HEK293 (cell line): ENCODE data around the gene VAPA.

Source experiments
- CTCF ChIA-PET: fragments of 350-600 bp; formaldehyde crosslinking; extraction: SDS; loops from one replicate; lab custom pipeline; 2021; ENCODE audit warnings: antibody characterized with exemption; lab: Yijun Ruan, JAX
- POLR2A ChIA-PET: fragments of 300-600 bp; formaldehyde crosslinking; extraction: SDS; loops from one replicate; lab custom pipeline; 2020; ENCODE audit warnings: antibody characterized with exemption, inconsistent platforms; lab: Yijun Ruan, JAX
- H3K27ac ChIP-seq: fragments of 200-500 bp; sonication (Bioruptor generic); 2 replicates; pipeline ENCODE4 v1.5.1; 2014; ENCODE audit warnings: low read depth, low read length, control low read depth, inconsistent platforms; ENCODE audit errors: extremely low read depth
- H3K36me3 ChIP-seq, 2 experiments: fragments of 200-500 bp in 1 of 2; sonication (Bioruptor generic) in 1 of 2; 1 replicate in 1 of 2; 2 replicates in 1 of 2; pipeline ENCODE4 v1.5.1; 2014 to 2017; ENCODE audit warnings: inconsistent platforms in 2 of 2, low read length in 2 of 2; ENCODE audit not compliant: control insufficient read depth in 2 of 2, insufficient read depth in 1 of 2
- H3K4me1 ChIP-seq: fragments of 200-500 bp; sonication (Bioruptor generic); 2 replicates; pipeline ENCODE4 v1.5.1; 2014; ENCODE audit warnings: mild to moderate bottlenecking, low read length, inconsistent platforms; ENCODE audit not compliant: control insufficient read depth, insufficient read depth
- H3K4me3 ChIP-seq: 2 replicates; pipeline ENCODE4 v1.5.1; 2011; ENCODE audit warnings: low read depth, mild to moderate bottlenecking, control low read depth, low read length, moderate library complexity
- H3K9me3 ChIP-seq: fragments of 200-500 bp; sonication (Bioruptor generic); 2 replicates; pipeline ENCODE4 v1.5.1; 2014; ENCODE audit warnings: low read depth, low read length, inconsistent platforms; ENCODE audit not compliant: control insufficient read depth, insufficient read depth
- ELK4 ChIP-seq: IDR thresholded peaks from 2 replicates; pipeline ENCODE4 v1.6.1; 2011; ENCODE audit warnings: mild to moderate bottlenecking, low read depth, low read length, borderline replicate concordance
- GFI1B ChIP-seq: fragments of 450-650 bp; formaldehyde crosslinking; IDR thresholded peaks from 2 replicates; pipeline ENCODE4 v1.5.1; 2016; ENCODE audit warnings: missing biosample characterization, missing genetic modification characterization
- IKZF3 ChIP-seq: fragments of 450-650 bp; IDR thresholded peaks from 2 replicates; pipeline ENCODE4 v1.5.0; 2018; ENCODE audit warnings: missing biosample characterization, mild to moderate bottlenecking, missing genetic modification characterization, moderate library complexity
- KLF10 ChIP-seq: fragments of 450-650 bp; IDR thresholded peaks from 2 replicates; pipeline ENCODE4 v1.5.1; 2018; ENCODE audit warnings: missing biosample characterization, mild to moderate bottlenecking, missing genetic modification characterization
- SP2 ChIP-seq: fragments of 450-650 bp; formaldehyde crosslinking; IDR thresholded peaks from 2 replicates; pipeline ENCODE4 v1.5.1; 2016; ENCODE audit warnings: missing biosample characterization, missing genetic modification characterization
- ZBTB26 ChIP-seq: fragments of 450-650 bp; formaldehyde crosslinking; optimal IDR thresholded peaks from 2 replicates; pipeline ENCODE3; 2016; ENCODE audit warnings: missing biosample characterization, mild to moderate bottlenecking, missing genetic modification characterization
- ZBTB8A ChIP-seq: fragments of 450-650 bp; formaldehyde crosslinking; IDR thresholded peaks from 2 replicates; pipeline ENCODE4 v1.5.1; 2016; ENCODE audit warnings: missing biosample characterization, missing genetic modification characterization
- ZNF133 ChIP-seq: fragments of 450-650 bp; formaldehyde crosslinking; IDR thresholded peaks from 2 replicates; pipeline ENCODE4 v1.5.1; 2016; ENCODE audit warnings: missing biosample characterization, missing genetic modification characterization
- ZNF146 ChIP-seq: fragments of 450-650 bp; formaldehyde crosslinking; IDR thresholded peaks from 2 replicates; pipeline ENCODE4 v1.5.1; 2016; ENCODE audit warnings: missing biosample characterization, missing genetic modification characterization
- ZNF155 ChIP-seq: fragments of 450-650 bp; formaldehyde crosslinking; IDR thresholded peaks from 2 replicates; pipeline ENCODE4 v1.5.1; 2016; ENCODE audit warnings: missing biosample characterization, missing genetic modification characterization
- ZNF248 ChIP-seq: fragments of 450-650 bp; formaldehyde crosslinking; IDR thresholded peaks from 2 replicates; pipeline ENCODE4 v1.5.1; 2017; ENCODE audit warnings: missing biosample characterization, missing genetic modification characterization
- ZNF274 ChIP-seq, 2 experiments: fragments of 200-500 bp in 1 of 2; fragments of 450-650 bp in 1 of 2; sonication (Bioruptor generic) in 1 of 2; formaldehyde crosslinking in 1 of 2; IDR thresholded peaks; 2 replicates each; pipeline versions ENCODE4 v1.5.1 to v1.6.1; 2014 to 2016; ENCODE audit warnings: borderline replicate concordance in 1 of 2, inconsistent platforms in 1 of 2, low read length in 1 of 2, missing biosample characterization in 1 of 2, missing genetic modification characterization in 1 of 2
- ZNF302 ChIP-seq: fragments of 450-650 bp; formaldehyde crosslinking; IDR thresholded peaks from 2 replicates; pipeline ENCODE4 v1.5.1; 2016; ENCODE audit warnings: missing biosample characterization, missing genetic modification characterization, low read depth
- ZNF426 ChIP-seq: fragments of 450-650 bp; formaldehyde crosslinking; IDR thresholded peaks from 2 replicates; pipeline ENCODE4 v1.5.1; 2017; ENCODE audit warnings: missing biosample characterization, missing genetic modification characterization, mild to moderate bottlenecking, inconsistent platforms, moderate library complexity
- ZNF560 ChIP-seq: fragments of 450-650 bp; formaldehyde crosslinking; IDR thresholded peaks from 2 replicates; pipeline ENCODE4 v1.5.1; 2017; ENCODE audit warnings: missing biosample characterization, missing genetic modification characterization, borderline replicate concordance
- ZNF660 ChIP-seq: fragments of 450-650 bp; IDR thresholded peaks from 2 replicates; pipeline ENCODE4 v1.5.1; 2018; ENCODE audit warnings: missing biosample characterization, mild to moderate bottlenecking, missing genetic modification characterization
- ZNF664 ChIP-seq: fragments of 450-650 bp; formaldehyde crosslinking; IDR thresholded peaks from 2 replicates; pipeline ENCODE4 v1.5.1; 2016; ENCODE audit warnings: missing biosample characterization, missing genetic modification characterization
- ZNF677 ChIP-seq: fragments of 450-650 bp; IDR thresholded peaks from 2 replicates; pipeline ENCODE4 v1.5.0; 2018; ENCODE audit warnings: missing biosample characterization, mild to moderate bottlenecking, missing genetic modification characterization, moderate library complexity
- ZNF747 ChIP-seq: fragments of 450-650 bp; formaldehyde crosslinking; IDR thresholded peaks from 2 replicates; pipeline ENCODE4 v1.5.1; 2016; ENCODE audit warnings: missing biosample characterization, missing genetic modification characterization
- ZSCAN4 ChIP-seq: fragments of 450-650 bp; formaldehyde crosslinking; IDR thresholded peaks from 2 replicates; pipeline ENCODE4 v1.5.1; 2017; ENCODE audit warnings: missing biosample characterization, missing genetic modification characterization

VAPA gene

GRCh38 chr18:9870431-9871008 lies 43.3 kb upstream of the VAPA start:
- H3K4me1 ChIP-seq: peaks cover 15% of the 10 kb centered on the region
- H3K27ac ChIP-seq: peak overlapping the region; percentile 6; the same call in 1 of the 2 replicates
- no peaks in the 10 kb centered on the region for H3K9me3 ChIP-seq
- ChIA-PET POLR2A (interaction anchor here (0.8 to 1.4 kb wide), 2 partner anchors 43 to 45 kb away, joined by 4 to 5 read pairs; partner anchors contain the start of gene VAPA), CTCF (interaction anchor here (0.5 kb wide), 1 partner anchor 86 kb away, joined by 4 read pairs; no protein-coding TSS in a partner anchor)
- no peak overlapping the region for H3K4me3 ChIP-seq
- H3K36me3 ChIP-seq: no peaks in the 10 kb centered on the region
- TF ChIP-seq ELK4 (no peak), ZNF664 (0 out of 2 replicates have a peak, but pooled peaks have one; percentile 23)

- Histone ChIP-seq H3K4me3 (no peak overlapping the region), H3K4me1 (peaks cover 15% of the 10 kb centered on the region), H3K9me3 (no peaks in the 10 kb centered on the region), H3K27ac (no peak overlapping the region), H3K36me3 (no peaks in the 10 kb centered on the region)
- TF ChIP-seq ZNF677 (tag by site-specific recombination) (no peak), ZNF133 (tag by site-specific recombination) (no peak), ZNF302 (no peak), ZSCAN4 (tag by site-specific recombination) (no peak), ZNF248 (tag by site-specific recombination) (no peak), SP2 (tag by site-specific recombination) (no peak), ZNF155 (no peak)
- ChIA-PET CTCF (no interaction called here), POLR2A (interaction anchor here (0.8 kb wide), 1 partner anchor 42 kb away, joined by 5 read pairs; the partner anchor contains the start of gene VAPA)
These were observed 42.5 kb upstream of the VAPA start for GRCh38 chr18:9871244-9871746.

- Histone ChIP-seq H3K9me3 (no peaks in the 10 kb centered on the region), H3K4me1 (peaks cover 15% of the 10 kb centered on the region), H3K27ac (no peak overlapping the region), H3K4me3 (no peak overlapping the region), H3K36me3 (no peaks in the 10 kb centered on the region)
- ChIA-PET CTCF (interaction anchor here (1.4 kb wide), 1 partner anchor 78 kb away, joined by 6 read pairs; no protein-coding TSS in a partner anchor), POLR2A (no interaction called here)
- no peak for TF ChIP-seq ZNF248 (tag by site-specific recombination)
- TF ChIP-seq ZNF660: no peak
- TF ChIP-seq ZNF560: no peak
- TF ChIP-seq KLF10 (tag by site-specific recombination): no peak
- no peak for TF ChIP-seq IKZF3 (tag by site-specific recombination)
- TF ChIP-seq ZNF747 (tag by site-specific recombination): no peak
- no peak for TF ChIP-seq ZBTB8A (tag by site-specific recombination)
- TF ChIP-seq ZNF274 (IDR thresholded peaks at IDR 0.05; ENCODE audit: low read length): no peak
- TF ChIP-seq ZNF274 (tag by site-specific recombination; IDR thresholded peaks at IDR 0.05; ENCODE audit: borderline replicate concordance): no peak
- TF ChIP-seq ZBTB26: no peak
- no peak for TF ChIP-seq ZNF426 (tag by site-specific recombination)
- no peak for TF ChIP-seq ZNF302
- no peak for TF ChIP-seq ZNF155
- TF ChIP-seq ZNF146 (tag by site-specific recombination): no peak
- TF ChIP-seq GFI1B (tag by site-specific recombination): no peak
These were observed 41.0 kb upstream of the VAPA start for GRCh38 chr18:9872823-9873222.
